ENCODE data around the gene CTDSPL. TPM values are rescaled to one million over a fixed set of nuclear protein-coding genes. Genes with fewer than 3 reads are reported as not detected.

Gene CTDSPL
- total RNA-seq, 2 donors from 2014 or later = 59.3 to 60.3 TPM

- DNase-seq (ENCODE audit: low spot score) = no peak
- H3K27ac ChIP-seq = no peak overlapping the region
- H3K9me3 ChIP-seq = no peaks in the 10 kb centered on the region
- H3K4me1 ChIP-seq (replicated peaks) = no peaks in the 10 kb centered on the region
- no peaks in the 10 kb centered on the region for H3K27me3 ChIP-seq (replicated peaks; ENCODE audit: insufficient read depth)
- TF ChIP-seq CTCF (IDR thresholded peaks at IDR 0.05) (no peak), POLR2AphosphoS5 (IDR thresholded peaks at IDR 0.05) (no peak), POLR2A (IDR thresholded peaks at IDR 0.05) (no peak)
- intact Hi-C loops (cut with DNase I) = no loop called here
- no peaks in the 10 kb centered on the region for H3K36me3 ChIP-seq
- H3K4me3 ChIP-seq = no peak overlapping the region
- 85% methylated on average over 5 of the region's 5 CpGs for WGBS
Measured at GRCh38 chr3:37872413-37873160, 10.9 kb downstream of the CTDSPL start.

DNA sequence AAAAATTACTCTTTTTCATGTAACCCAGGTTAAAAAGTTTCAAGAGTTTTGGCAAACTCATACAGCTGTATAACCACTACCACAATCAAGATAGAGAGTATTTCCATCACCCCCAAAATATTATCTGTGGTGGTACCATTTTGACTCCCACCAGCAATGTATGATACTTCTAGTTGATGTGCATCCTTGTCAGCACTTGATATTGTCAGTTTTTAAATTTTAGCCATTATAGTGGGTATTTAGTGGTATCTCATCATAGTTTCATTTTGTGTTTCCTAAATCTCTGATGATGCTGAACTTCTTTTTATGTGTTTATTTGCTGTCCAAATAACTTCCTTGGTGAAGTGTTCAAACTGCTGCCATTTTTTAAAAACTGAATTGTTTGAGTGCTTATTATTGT is 14.6 kb downstream of the CTDSPL start:
- Histone ChIP-seq H3K27me3 (replicated peaks; ENCODE audit: insufficient read depth) (no peaks in the 10 kb centered on the region), H3K27ac (no peak overlapping the region), H3K4me1 (replicated peaks) (no peaks in the 10 kb centered on the region), H3K9me3 (no peaks in the 10 kb centered on the region), H3K4me3 (no peak overlapping the region), H3K36me3 (no peaks in the 10 kb centered on the region)
- intact Hi-C loops (cut with DNase I) = no loop called here
- TF ChIP-seq CTCF (IDR thresholded peaks at IDR 0.05) (no peak), POLR2AphosphoS5 (IDR thresholded peaks at IDR 0.05) (no peak), POLR2A (IDR thresholded peaks at IDR 0.05) (no peak)
- no peak for DNase-seq (ENCODE audit: low spot score)

- Histone ChIP-seq H3K36me3 (no peaks in the 10 kb centered on the region), H3K4me3 (no peak overlapping the region), H3K27me3 (replicated peaks; ENCODE audit: insufficient read depth) (no peaks in the 10 kb centered on the region), H3K4me1 (replicated peaks) (no peaks in the 10 kb centered on the region), H3K9me3 (no peaks in the 10 kb centered on the region), H3K27ac (no peak overlapping the region)
- no peak for DNase-seq (ENCODE audit: low spot score)
- no peak for TF ChIP-seq POLR2A (IDR thresholded peaks at IDR 0.05)
- TF ChIP-seq CTCF (IDR thresholded peaks at IDR 0.05) = no peak
- no peak for TF ChIP-seq POLR2AphosphoS5 (IDR thresholded peaks at IDR 0.05)
- intact Hi-C loops (cut with DNase I) = no loop called here
- 29% methylated on average over 3 of the region's 3 CpGs for WGBS
Measured at GRCh38 chr3:37882711-37883110, 21.0 kb downstream of the CTDSPL start.

- intact Hi-C loops (cut with DNase I) = no loop called here
- 63% methylated on average over 2 of the region's 2 CpGs for WGBS
- H3K4me3 ChIP-seq = no peak overlapping the region
- H3K4me1 ChIP-seq (replicated peaks) = no peaks in the 10 kb centered on the region
- H3K9me3 ChIP-seq = no peaks in the 10 kb centered on the region
- no peak overlapping the region for H3K27ac ChIP-seq
- DNase-seq (ENCODE audit: low spot score) = no peak
- TF ChIP-seq POLR2A (IDR thresholded peaks at IDR 0.05) (no peak), POLR2AphosphoS5 (IDR thresholded peaks at IDR 0.05) (no peak), CTCF (IDR thresholded peaks at IDR 0.05) (no peak)
- H3K36me3 ChIP-seq = no peaks in the 10 kb centered on the region
- H3K27me3 ChIP-seq (replicated peaks; ENCODE audit: insufficient read depth) = no peaks in the 10 kb centered on the region
Measured at GRCh38 chr3:37885814-37886213, 24.1 kb downstream of the CTDSPL start.

GRCh38 chr3:37886395-37886794 is 24.7 kb downstream of the CTDSPL start:
- intact Hi-C loops (cut with DNase I) = no loop called here
- no peak for TF ChIP-seq POLR2A (IDR thresholded peaks at IDR 0.05)
- TF ChIP-seq POLR2AphosphoS5 (IDR thresholded peaks at IDR 0.05) = no peak
- TF ChIP-seq CTCF (IDR thresholded peaks at IDR 0.05) = no peak
- Histone ChIP-seq H3K27me3 (replicated peaks; ENCODE audit: insufficient read depth) (no peaks in the 10 kb centered on the region), H3K4me3 (no peak overlapping the region), H3K27ac (no peak overlapping the region), H3K36me3 (no peaks in the 10 kb centered on the region), H3K4me1 (replicated peaks) (no peaks in the 10 kb centered on the region), H3K9me3 (no peaks in the 10 kb centered on the region)
- 100% methylated on average over 1 of the region's 1 CpG for WGBS
- no peak for DNase-seq (ENCODE audit: low spot score)

Data from prostate gland (tissue), 2 donors.